Activated CD8-positive, alpha-beta T cell treated with anti-CD3 and anti-CD28 coated beads for 36 hours (primary cell): Measurements from ENCODE around the gene EIF6. TPM values are rescaled to one million over a fixed set of nuclear protein-coding genes. Genes with fewer than 3 reads are reported as not detected.

ENCODE experiments used
- ATAC-seq: fragments of 200-7000 bp; cut with Tn5 transposase; one replicate; pipeline ENCODE4 v1.10.0; 2021; ENCODE audit warnings: mild to moderate bottlenecking, moderate library complexity
- CTCF ChIA-PET: fragments of 350-600 bp; sonication (Branson Sonifier 250); formaldehyde crosslinking; loops from one replicate; lab custom pipeline; 2021; ENCODE audit warnings: antibody characterized with exemption; lab: Charles Lee
- POLR2A ChIA-PET: fragments of 350-600 bp; sonication (Branson Sonifier 250); formaldehyde crosslinking; loops from one replicate; lab custom pipeline; 2021; ENCODE audit warnings: antibody characterized with exemption; lab: Charles Lee
- DNase-seq: peaks from one replicate; pipeline ENCODE4 v3.0.0-alpha.2; 2020
- H3K27ac Mint-ChIP-seq: one replicate; pipeline ENCODE4 v1.8.0; 2021; ENCODE audit warnings: mild to moderate bottlenecking, mixed read lengths
- H3K27me3 Mint-ChIP-seq: one replicate; pipeline ENCODE4 v1.8.0; 2021; ENCODE audit warnings: mixed read lengths
- H3K36me3 Mint-ChIP-seq: one replicate; pipeline ENCODE4 v1.8.0; 2021; ENCODE audit warnings: low read depth, mixed read lengths
- H3K4me1 Mint-ChIP-seq: one replicate; pipeline ENCODE4 v1.8.0; 2021; ENCODE audit warnings: low read depth, mixed read lengths
- H3K4me3 Mint-ChIP-seq: one replicate; pipeline ENCODE4 v1.8.0; 2021; ENCODE audit warnings: mild to moderate bottlenecking, moderate library complexity, mixed read lengths
- H3K9me3 Mint-ChIP-seq: one replicate; pipeline ENCODE4 v1.8.0; 2021; ENCODE audit warnings: mixed read lengths
- CTCF ChIP-seq: fragments of 200-600 bp; IDR thresholded peaks from one replicate; pipeline ENCODE4 v1.8.0; 2022; ENCODE audit warnings: antibody characterized with exemption, mild to moderate bottlenecking
- intact Hi-C: fragments of 100-400 bp; cut with micrococcal nuclease; formaldehyde crosslinking; loops from one replicate; pipeline ENCODE4 v1.10.0; 2022
- total RNA-seq, 2 experiments: library from RNA; stranded (reverse); gene quantifications; one replicate each; pipeline ENCODE4 v1.2.3, GENCODE V29; 2021

Gene EIF6
- total RNA-seq, 2 experiments from 2014 or later, result 132 to 144 TPM

- no peak overlapping the region for H3K4me3 Mint-ChIP-seq
- no peaks in the 10 kb centered on the region for H3K27me3 Mint-ChIP-seq
- H3K4me1 Mint-ChIP-seq, result no peaks in the 10 kb centered on the region
- ChIA-PET POLR2A (no interaction called here), CTCF (no interaction called here)
- no peak for DNase-seq
- no peaks in the 10 kb centered on the region for H3K36me3 Mint-ChIP-seq
- no peak overlapping the region for H3K27ac Mint-ChIP-seq
- no peak for ATAC-seq
- H3K9me3 Mint-ChIP-seq, result no peaks in the 10 kb centered on the region
- no peak for TF ChIP-seq CTCF
- intact Hi-C loops, result no loop called here
Observed at GRCh38 chr20:35296101-35296554, 11.6 kb upstream of the EIF6 start.

- ATAC-seq, result no peak
- TF ChIP-seq CTCF, result no peak
- Mint-ChIP-seq H3K4me3 (no peak overlapping the region), H3K4me1 (no peaks in the 10 kb centered on the region), H3K36me3 (no peaks in the 10 kb centered on the region), H3K9me3 (no peaks in the 10 kb centered on the region), H3K27ac (no peak overlapping the region), H3K27me3 (no peaks in the 10 kb centered on the region)
- no peak for DNase-seq
- CTCF ChIA-PET, result interaction anchor here (2.9 kb wide), 1 partner anchor 8 kb away, joined by 13 read pairs; no protein-coding TSS in a partner anchor
- POLR2A ChIA-PET, result no interaction called here
- intact Hi-C loops, result no loop called here
Observed at GRCh38 chr20:35295674-35296073, 11.1 kb upstream of the EIF6 start.

GRCh38 chr20:35295058-35295457 is 10.5 kb upstream of the EIF6 start:
- no peak for ATAC-seq
- intact Hi-C loops, result no loop called here
- H3K27me3 Mint-ChIP-seq, result no peaks in the 10 kb centered on the region
- ChIA-PET POLR2A (no interaction called here), CTCF (interaction anchor here (2.9 kb wide), 1 partner anchor 9 kb away, joined by 13 read pairs; no protein-coding TSS in a partner anchor)
- no peaks in the 10 kb centered on the region for H3K4me1 Mint-ChIP-seq
- no peak overlapping the region for H3K4me3 Mint-ChIP-seq
- H3K27ac Mint-ChIP-seq, result no peak overlapping the region
- DNase-seq, result no peak
- H3K36me3 Mint-ChIP-seq, result no peaks in the 10 kb centered on the region
- no peaks in the 10 kb centered on the region for H3K9me3 Mint-ChIP-seq
- no peak for TF ChIP-seq CTCF

- CTCF ChIA-PET, result interaction anchor here (1.4 to 2.9 kb wide), 2 partner anchors 10 to 145 kb away, joined by 4 to 13 read pairs; no protein-coding TSS in a partner anchor
- intact Hi-C loops, result no loop called here
- no peaks in the 10 kb centered on the region for H3K9me3 Mint-ChIP-seq
- H3K36me3 Mint-ChIP-seq, result no peaks in the 10 kb centered on the region
- DNase-seq, result no peak
- POLR2A ChIA-PET, result interaction anchor here (1.0 kb wide), 1 partner anchor 10 kb away, joined by 3 read pairs; no protein-coding TSS in a partner anchor
- no peaks in the 10 kb centered on the region for H3K27me3 Mint-ChIP-seq
- no peak overlapping the region for H3K4me3 Mint-ChIP-seq
- TF ChIP-seq CTCF, result no peak
- no peak overlapping the region for H3K27ac Mint-ChIP-seq
- no peaks in the 10 kb centered on the region for H3K4me1 Mint-ChIP-seq
- no peak for ATAC-seq
Observed at GRCh38 chr20:35294293-35294685, 9.7 kb upstream of the EIF6 start.
